Fibroblast of upper back skin (primary cell): Measurements from ENCODE around the gene MPZ.
"Not testable (repeated sequence)": the region's sequence is repeated elsewhere in the genome, so short reads cannot be mapped to it uniquely, and the experiment has no call there.

Source experiments
- DNase-seq: peaks from one replicate; pipeline ENCODE4 v3.0.0-alpha.2; 2013

MPZ gene

GRCh38 chr1:161299347-161299746 lies 10.4 kb downstream of the MPZ start:
- DNase-seq, result no peak

GRCh38 chr1:161298116-161298515 lies 11.7 kb downstream of the MPZ start:
- no peak for DNase-seq

GRCh38 chr1:161297415-161297814 lies 12.4 kb downstream of the MPZ start:
- no peak for DNase-seq

GRCh38 chr1:161290779-161291178 lies 19.0 kb downstream of the MPZ start:
- DNase-seq, result no peak

GRCh38 chr1:161287482-161288054 lies 22.2 kb downstream of the MPZ start:
- DNase-seq, result no peak

- DNase-seq, result no peak
These were observed 24.2 kb downstream of the MPZ start for GRCh38 chr1:161285521-161285920.

GRCh38 chr1:161285113-161285512 lies 24.7 kb downstream of the MPZ start:
- DNase-seq, result no peak

- no peak for DNase-seq
These were observed 26.8 kb downstream of the MPZ start for GRCh38 chr1:161282991-161283390.

- no peak for DNase-seq
These were observed 34.9 kb downstream of the MPZ start for GRCh38 chr1:161274874-161275273.

GRCh38 chr1:161273402-161273801 lies 36.4 kb downstream of the MPZ start:
- DNase-seq, result peak; percentile 9

GRCh38 chr1:161267321-161267720 lies 42.4 kb downstream of the MPZ start:
- DNase-seq, result no peak

GRCh38 chr1:161266836-161267235 lies 42.9 kb downstream of the MPZ start:
- DNase-seq, result no peak

- DNase-seq, result no peak
These were observed 43.6 kb downstream of the MPZ start for GRCh38 chr1:161266202-161266601.

- DNase-seq, result no peak
These were observed 44.5 kb downstream of the MPZ start for GRCh38 chr1:161265305-161265704.

GRCh38 chr1:161261261-161262235 lies 48.2 kb downstream of the MPZ start:
- DNase-seq, result no peak

GRCh38 chr1:161260376-161261260 lies 49.1 kb downstream of the MPZ start:
- no peak for DNase-seq

GRCh38 chr1:161259765-161260164 lies 50.0 kb downstream of the MPZ start:
- no peak for DNase-seq

- DNase-seq, result no peak
These were observed 50.4 kb downstream of the MPZ start for GRCh38 chr1:161259345-161259702.

- peak; percentile 36 for DNase-seq
These were observed 51.1 kb downstream of the MPZ start, which contains the start of gene PCP4L1 for GRCh38 chr1:161258439-161259344. Gene PCP4L1 (plus strand): TSS chr1:161258745. CDS start chr1:161258975, 230 bp downstream.

GRCh38 chr1:161257109-161257508 lies 52.7 kb downstream of the MPZ start:
- not testable (repeated sequence) for DNase-seq

- DNase-seq, result not testable (repeated sequence)
These were observed 53.7 kb downstream of the MPZ start for GRCh38 chr1:161255955-161256520.

GRCh38 chr1:161255302-161255701 lies 54.5 kb downstream of the MPZ start:
- DNase-seq, result not testable (repeated sequence)
